ENCODE results near the gene ZFP2.
A peak's percentile ranks its signal among the peaks of the same experiment; 100 is the strongest.

The ZFP2 gene

DNA sequence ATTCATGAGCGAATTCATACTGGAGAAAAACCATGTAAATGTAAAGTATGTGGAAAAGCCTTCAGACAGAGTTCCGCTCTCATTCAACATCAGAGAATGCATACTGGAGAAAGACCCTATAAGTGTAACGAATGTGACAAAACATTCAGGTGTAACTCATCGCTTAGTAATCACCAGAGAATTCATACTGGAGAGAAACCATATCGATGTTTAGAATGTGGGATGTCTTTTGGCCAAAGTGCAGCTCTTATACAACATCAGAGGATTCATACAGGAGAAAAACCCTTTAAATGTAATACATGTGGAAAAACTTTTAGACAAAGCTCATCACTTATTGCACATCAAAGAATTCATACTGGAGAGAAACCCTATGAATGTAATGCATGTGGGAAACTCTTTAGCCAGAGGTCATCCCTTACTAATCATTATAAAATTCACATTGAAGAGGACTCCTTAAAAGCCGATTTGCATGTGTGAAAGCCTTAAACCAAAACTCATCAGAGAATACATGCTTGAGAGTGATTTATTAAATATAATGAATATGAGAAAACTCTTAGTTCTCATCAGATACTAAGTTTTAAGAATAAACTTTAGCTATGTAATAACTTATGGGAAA lies 11.8 kb upstream of the ZFP2 start:
- no peaks in the 10 kb centered on the region for H3K27me3 ChIP-seq (replicated peaks)
- H3K4me3 ChIP-seq (ENCODE audit: low read depth, low read length), result no peak overlapping the region
- no peak for DNase-seq
- peaks cover 50% of the 10 kb centered on the region for H3K36me3 ChIP-seq (replicated peaks)
- no peak overlapping the region for H3K27ac ChIP-seq
- in situ Hi-C loops (cut with HindIII; ENCODE audit: low pct_ligation_motif_present, low sequenced_read_pairs), result no loop called here
- TF ChIP-seq, protein P1, sequence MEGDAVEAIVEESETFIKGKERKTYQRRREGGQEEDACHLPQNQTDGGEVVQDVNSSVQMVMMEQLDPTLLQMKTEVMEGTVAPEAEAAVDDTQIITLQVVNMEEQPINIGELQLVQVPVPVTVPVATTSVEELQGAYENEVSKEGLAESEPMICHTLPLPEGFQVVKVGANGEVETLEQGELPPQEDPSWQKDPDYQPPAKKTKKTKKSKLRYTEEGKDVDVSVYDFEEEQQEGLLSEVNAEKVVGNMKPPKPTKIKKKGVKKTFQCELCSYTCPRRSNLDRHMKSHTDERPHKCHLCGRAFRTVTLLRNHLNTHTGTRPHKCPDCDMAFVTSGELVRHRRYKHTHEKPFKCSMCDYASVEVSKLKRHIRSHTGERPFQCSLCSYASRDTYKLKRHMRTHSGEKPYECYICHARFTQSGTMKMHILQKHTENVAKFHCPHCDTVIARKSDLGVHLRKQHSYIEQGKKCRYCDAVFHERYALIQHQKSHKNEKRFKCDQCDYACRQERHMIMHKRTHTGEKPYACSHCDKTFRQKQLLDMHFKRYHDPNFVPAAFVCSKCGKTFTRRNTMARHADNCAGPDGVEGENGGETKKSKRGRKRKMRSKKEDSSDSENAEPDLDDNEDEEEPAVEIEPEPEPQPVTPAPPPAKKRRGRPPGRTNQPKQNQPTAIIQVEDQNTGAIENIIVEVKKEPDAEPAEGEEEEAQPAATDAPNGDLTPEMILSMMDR (IDR thresholded peaks at IDR 0.05; ENCODE audit: low read depth, low read length, missing control alignments), result no peak

DNA sequence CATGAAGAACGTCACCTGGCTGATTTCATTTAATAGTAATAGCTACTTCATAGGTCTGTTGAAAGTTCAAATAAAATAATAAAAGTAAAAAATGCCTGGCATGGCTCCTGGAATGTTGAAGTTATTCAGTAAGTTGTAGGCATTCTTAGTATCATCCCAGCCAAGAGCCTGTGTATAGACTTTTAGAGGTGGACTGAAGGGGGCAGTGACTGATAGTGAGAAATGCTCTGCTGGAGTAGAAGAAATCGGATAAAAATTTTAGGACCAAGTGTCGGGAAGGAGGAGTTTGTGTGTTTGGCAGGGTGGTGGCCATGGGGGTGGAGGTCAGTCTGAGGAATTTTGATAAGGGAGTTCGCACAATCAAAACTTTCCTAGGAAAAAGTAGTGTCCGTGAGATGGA lies 3.6 kb downstream of the ZFP2 start:
- DNase-seq, result no peak
- in situ Hi-C loops (cut with HindIII; ENCODE audit: low pct_ligation_motif_present, low sequenced_read_pairs), result no loop called here
- Histone ChIP-seq H3K27ac (no peak overlapping the region), H3K27me3 (replicated peaks) (no peaks in the 10 kb centered on the region), H3K4me3 (ENCODE audit: low read depth, low read length) (no peak overlapping the region), H3K36me3 (replicated peaks) (no peaks in the 10 kb centered on the region)
- TF ChIP-seq, protein P1 (IDR thresholded peaks at IDR 0.05; ENCODE audit: low read depth, low read length, missing control alignments), result no peak

DNA sequence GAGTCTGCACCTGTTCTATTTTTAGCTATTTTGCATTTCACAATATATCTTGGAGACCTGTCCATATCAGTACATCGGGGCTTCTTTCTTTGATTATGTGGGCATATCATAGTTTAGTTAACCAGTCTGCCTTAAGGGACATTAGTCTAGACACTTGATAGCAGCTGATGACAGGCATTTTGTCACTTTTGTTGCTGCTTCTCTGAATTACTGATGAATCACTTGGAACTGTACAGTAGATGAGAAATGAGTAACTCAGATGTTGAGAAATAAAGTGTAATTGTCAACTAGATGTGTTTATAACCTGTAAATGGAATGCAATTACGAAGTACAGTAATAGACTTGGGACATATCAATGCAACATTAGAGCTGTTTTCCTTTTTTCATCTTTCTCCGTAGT lies 7.1 kb downstream of the ZFP2 start:
- Histone ChIP-seq H3K36me3 (replicated peaks) (no peaks in the 10 kb centered on the region), H3K27me3 (replicated peaks) (no peaks in the 10 kb centered on the region), H3K4me3 (ENCODE audit: low read depth, low read length) (no peak overlapping the region), H3K27ac (no peak overlapping the region)
- TF ChIP-seq, protein P1 (IDR thresholded peaks at IDR 0.05; ENCODE audit: low read depth, low read length, missing control alignments), result no peak
- in situ Hi-C loops (cut with HindIII; ENCODE audit: low pct_ligation_motif_present, low sequenced_read_pairs), result no loop called here
- no peak for DNase-seq

DNA sequence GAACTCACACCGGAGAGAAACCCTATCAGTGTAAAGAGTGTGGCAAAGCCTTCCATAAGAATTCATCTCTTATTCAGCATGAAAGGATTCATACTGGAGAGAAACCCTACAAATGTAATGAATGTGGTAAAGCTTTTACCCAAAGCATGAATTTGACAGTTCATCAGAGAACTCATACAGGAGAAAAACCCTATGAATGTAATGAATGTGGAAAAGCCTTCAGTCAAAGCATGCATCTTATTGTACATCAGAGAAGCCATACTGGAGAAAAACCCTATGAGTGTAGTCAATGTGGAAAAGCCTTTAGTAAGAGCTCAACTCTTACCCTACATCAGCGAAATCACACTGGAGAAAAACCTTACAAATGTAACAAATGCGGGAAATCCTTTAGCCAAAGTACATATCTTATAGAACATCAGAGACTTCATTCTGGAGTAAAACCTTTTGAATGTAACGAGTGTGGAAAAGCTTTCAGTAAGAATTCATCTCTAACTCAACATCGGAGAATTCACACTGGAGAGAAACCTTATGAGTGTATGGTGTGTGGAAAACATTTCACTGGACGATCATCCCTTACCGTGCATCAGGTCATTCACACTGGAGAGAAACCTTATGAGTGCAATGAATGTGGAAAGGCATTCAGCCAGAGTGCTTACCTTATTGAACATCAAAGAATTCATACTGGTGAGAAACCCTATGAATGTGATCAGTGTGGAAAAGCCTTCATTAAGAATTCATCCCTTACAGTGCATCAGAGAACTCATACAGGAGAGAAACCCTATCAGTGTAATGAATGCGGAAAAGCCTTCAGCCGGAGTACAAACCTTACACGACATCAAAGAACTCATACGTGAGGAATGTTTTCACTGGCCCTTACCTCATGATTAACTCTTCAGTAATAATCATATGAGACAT lies 36.4 kb downstream of the ZFP2 start:
- in situ Hi-C loops (cut with HindIII; ENCODE audit: low pct_ligation_motif_present, low sequenced_read_pairs), result no loop called here

DNA sequence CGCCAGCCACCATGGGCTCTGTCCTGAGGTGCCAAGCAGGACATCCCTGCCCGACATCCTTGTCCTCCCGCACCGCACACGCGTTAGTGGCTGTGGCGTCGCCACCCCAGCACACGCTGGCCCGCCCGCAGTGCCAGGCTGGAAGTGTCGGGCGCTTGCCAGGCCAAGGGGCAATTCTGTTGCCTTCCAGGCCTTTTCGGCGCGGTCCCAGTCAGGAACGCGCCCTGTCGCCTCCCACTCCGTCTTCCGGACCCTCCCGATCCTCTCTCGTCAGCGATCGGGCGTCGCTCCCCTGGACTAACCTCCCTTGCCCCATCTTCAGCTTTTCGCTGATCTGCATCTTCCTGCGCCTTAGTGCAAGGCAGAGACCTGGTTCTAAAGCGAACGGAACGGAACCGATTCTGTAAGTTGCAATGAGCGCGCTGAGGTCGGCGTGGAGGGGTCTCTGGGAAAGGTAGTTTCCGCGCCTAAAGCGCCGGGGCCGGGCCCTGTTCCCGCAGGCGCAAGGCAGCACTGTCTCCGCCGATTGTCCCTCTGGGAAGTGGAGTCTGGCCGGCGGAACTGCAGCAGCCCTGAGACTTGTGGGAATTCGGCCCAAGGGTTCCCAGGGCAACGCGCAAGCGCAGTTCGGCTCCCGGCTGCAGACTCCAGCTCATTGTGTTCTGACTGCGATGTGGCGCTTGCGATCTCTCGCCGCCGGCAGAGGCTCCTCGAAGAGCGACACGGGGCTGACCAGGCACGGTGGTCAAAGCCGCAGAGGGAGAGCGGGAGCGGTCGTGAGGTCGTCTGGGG lies 45.1 kb downstream of the ZFP2 start, which contains the start of gene ZNF454:
TSS of gene ZNF454 (plus strand) at position 630 of the 792 bp plus-strand sequence. CDS start 1,594 bp downstream, outside the sequence.
- Histone ChIP-seq H3K27me3 (replicated peaks) (no peaks in the 10 kb centered on the region), H3K27ac (peak within 1 kb of the TSS; percentile 27), H3K36me3 (replicated peaks) (no peaks in the 10 kb centered on the region), H3K4me3 (ENCODE audit: low read depth, low read length) (peak within 1 kb of the TSS; percentile 71)
- peak; percentile 92 for DNase-seq
- TF ChIP-seq, protein P1 (IDR thresholded peaks at IDR 0.05; ENCODE audit: low read depth, low read length, missing control alignments), result no peak
- in situ Hi-C loops (cut with HindIII; ENCODE audit: low pct_ligation_motif_present, low sequenced_read_pairs), result no loop called here

More for the DNA sequence above, 36.4 kb downstream of the ZFP2 start:
- DNase-seq, result no peak
- H3K27ac ChIP-seq, result no peak overlapping the region
- H3K27me3 ChIP-seq (replicated peaks), result no peaks in the 10 kb centered on the region
- TF ChIP-seq, protein P1 (IDR thresholded peaks at IDR 0.05; ENCODE audit: low read depth, low read length, missing control alignments), result no peak
- H3K4me3 ChIP-seq (ENCODE audit: low read depth, low read length), result no peak overlapping the region
- no peaks in the 10 kb centered on the region for H3K36me3 ChIP-seq (replicated peaks)

Data from brain microvascular endothelial cell (primary cell).